KMS-11 (cell line): ENCODE data around the gene TMPRSS9.

Source experiments
- H2AFZ ChIP-seq: fragments of 200-600 bp; sonication (generic); 2 replicates; pipeline ENCODE4 v1.6.1; 2016; ENCODE audit warnings: antibody characterized with exemption, mixed run types, low read depth
- H3K27ac ChIP-seq: fragments of 200-600 bp; sonication (generic); 2 replicates; pipeline ENCODE4 v1.6.1; 2016; ENCODE audit warnings: mild to moderate bottlenecking, mixed run types
- H3K27me3 ChIP-seq: fragments of 200-600 bp; sonication (generic); 2 replicates; pipeline ENCODE4 v1.6.1; 2017; ENCODE audit warnings: mild to moderate bottlenecking, low read depth, mixed run types, moderate library complexity; ENCODE audit not compliant: insufficient read depth
- H3K36me3 ChIP-seq: fragments of 200-600 bp; sonication (generic); 2 replicates; pipeline ENCODE4 v1.6.1; 2017; ENCODE audit warnings: mild to moderate bottlenecking, mixed run types; ENCODE audit not compliant: insufficient read depth
- H3K4me1 ChIP-seq: fragments of 200-600 bp; sonication (generic); 2 replicates; pipeline ENCODE4 v1.6.1; 2016; ENCODE audit warnings: mild to moderate bottlenecking, low read depth, mixed run types; ENCODE audit not compliant: poor library complexity, severe bottlenecking
- H3K4me2 ChIP-seq: fragments of 200-600 bp; sonication (generic); 2 replicates; pipeline ENCODE4 v1.7.0; 2016; ENCODE audit warnings: mild to moderate bottlenecking, mixed run types
- H3K4me3 ChIP-seq: fragments of 200-600 bp; sonication (generic); IDR thresholded peaks from 2 replicates; pipeline ENCODE4 v1.6.1; 2017; ENCODE audit warnings: low read depth, low read length, mixed read lengths; ENCODE audit not compliant: insufficient read depth
- H3K79me2 ChIP-seq: fragments of 200-600 bp; sonication (generic); 2 replicates; pipeline ENCODE4 v1.6.1; 2016; ENCODE audit warnings: low read depth, mixed run types; ENCODE audit not compliant: insufficient read depth
- H3K9ac ChIP-seq: fragments of 200-600 bp; sonication (generic); 2 replicates; pipeline ENCODE4 v1.6.1; 2016; ENCODE audit warnings: mild to moderate bottlenecking, mixed run types
- H4K20me1 ChIP-seq: fragments of 200-600 bp; sonication (generic); 2 replicates; pipeline ENCODE4 v1.6.1; 2016; ENCODE audit warnings: mild to moderate bottlenecking, mixed run types; ENCODE audit not compliant: insufficient read depth
- TF ChIP-seq, protein P1 (sequence below): fragments of 200-600 bp; sonication (generic); conservative IDR thresholded peaks from 2 replicates; pipeline ENCODE4 v1.6.1; 2017; ENCODE audit warnings: low read depth, mild to moderate bottlenecking, antibody characterized with exemption, low read length, moderate library complexity, mixed read lengths

Gene TMPRSS9

GRCh38 chr19:2338751-2339643, 21.1 kb upstream of the TMPRSS9 start:
- H3K27ac ChIP-seq, result no peak overlapping the region
- H3K36me3 ChIP-seq, result no peaks in the 10 kb centered on the region
- no peaks in the 10 kb centered on the region; the same call in 1 of the 2 replicates for H3K79me2 ChIP-seq
- no peak overlapping the region for H2AFZ ChIP-seq
- H4K20me1 ChIP-seq, result no peaks in the 10 kb centered on the region
- H3K27me3 ChIP-seq, result no peaks in the 10 kb centered on the region
- no peaks in the 10 kb centered on the region for H3K4me1 ChIP-seq
- H3K4me3 ChIP-seq, result no peak overlapping the region
- no peak overlapping the region for H3K4me2 ChIP-seq
- no peak overlapping the region for H3K9ac ChIP-seq
- TF ChIP-seq, protein P1, sequence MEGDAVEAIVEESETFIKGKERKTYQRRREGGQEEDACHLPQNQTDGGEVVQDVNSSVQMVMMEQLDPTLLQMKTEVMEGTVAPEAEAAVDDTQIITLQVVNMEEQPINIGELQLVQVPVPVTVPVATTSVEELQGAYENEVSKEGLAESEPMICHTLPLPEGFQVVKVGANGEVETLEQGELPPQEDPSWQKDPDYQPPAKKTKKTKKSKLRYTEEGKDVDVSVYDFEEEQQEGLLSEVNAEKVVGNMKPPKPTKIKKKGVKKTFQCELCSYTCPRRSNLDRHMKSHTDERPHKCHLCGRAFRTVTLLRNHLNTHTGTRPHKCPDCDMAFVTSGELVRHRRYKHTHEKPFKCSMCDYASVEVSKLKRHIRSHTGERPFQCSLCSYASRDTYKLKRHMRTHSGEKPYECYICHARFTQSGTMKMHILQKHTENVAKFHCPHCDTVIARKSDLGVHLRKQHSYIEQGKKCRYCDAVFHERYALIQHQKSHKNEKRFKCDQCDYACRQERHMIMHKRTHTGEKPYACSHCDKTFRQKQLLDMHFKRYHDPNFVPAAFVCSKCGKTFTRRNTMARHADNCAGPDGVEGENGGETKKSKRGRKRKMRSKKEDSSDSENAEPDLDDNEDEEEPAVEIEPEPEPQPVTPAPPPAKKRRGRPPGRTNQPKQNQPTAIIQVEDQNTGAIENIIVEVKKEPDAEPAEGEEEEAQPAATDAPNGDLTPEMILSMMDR, result no peak

DNA sequence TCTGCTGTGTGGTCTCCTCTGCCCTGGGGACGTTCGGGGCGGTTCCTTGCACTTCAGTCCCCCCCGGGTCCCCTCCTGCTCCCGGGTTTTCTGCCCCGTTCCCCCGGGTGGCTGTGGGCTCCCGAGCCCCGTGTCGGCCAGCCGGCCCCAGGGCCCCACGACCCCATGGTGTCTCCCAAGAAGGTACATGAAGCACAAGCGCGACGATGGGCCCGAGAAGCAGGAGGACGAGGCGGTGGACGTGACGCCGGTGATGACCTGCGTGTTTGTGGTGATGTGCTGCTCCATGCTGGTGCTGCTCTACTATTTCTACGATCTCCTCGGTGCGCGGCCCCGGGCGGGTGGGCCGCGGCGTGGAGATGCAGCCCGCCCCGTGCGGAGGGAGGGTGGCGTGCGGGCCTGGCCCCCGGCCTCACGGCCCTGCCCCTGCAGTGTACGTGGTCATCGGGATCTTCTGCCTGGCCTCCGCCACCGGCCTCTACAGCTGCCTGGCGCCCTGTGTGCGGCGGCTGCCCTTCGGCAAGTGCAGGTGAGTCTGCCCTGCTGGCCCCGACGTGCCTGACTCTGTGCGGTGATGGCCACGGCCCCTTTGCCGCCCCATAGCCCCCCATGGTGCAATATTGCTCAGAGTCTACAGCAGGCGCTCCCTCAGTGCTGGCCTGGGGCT, 20.3 kb upstream of the TMPRSS9 start:
- Histone ChIP-seq H3K79me2 (no peaks in the 10 kb centered on the region; the same call in 1 of the 2 replicates), H4K20me1 (no peaks in the 10 kb centered on the region), H3K27ac (no peak overlapping the region), H2AFZ (no peak overlapping the region), H3K4me3 (no peak overlapping the region), H3K4me1 (no peaks in the 10 kb centered on the region), H3K27me3 (no peaks in the 10 kb centered on the region), H3K36me3 (no peaks in the 10 kb centered on the region), H3K4me2 (no peak overlapping the region), H3K9ac (no peak overlapping the region)
- TF ChIP-seq, protein P1, result no peak

DNA sequence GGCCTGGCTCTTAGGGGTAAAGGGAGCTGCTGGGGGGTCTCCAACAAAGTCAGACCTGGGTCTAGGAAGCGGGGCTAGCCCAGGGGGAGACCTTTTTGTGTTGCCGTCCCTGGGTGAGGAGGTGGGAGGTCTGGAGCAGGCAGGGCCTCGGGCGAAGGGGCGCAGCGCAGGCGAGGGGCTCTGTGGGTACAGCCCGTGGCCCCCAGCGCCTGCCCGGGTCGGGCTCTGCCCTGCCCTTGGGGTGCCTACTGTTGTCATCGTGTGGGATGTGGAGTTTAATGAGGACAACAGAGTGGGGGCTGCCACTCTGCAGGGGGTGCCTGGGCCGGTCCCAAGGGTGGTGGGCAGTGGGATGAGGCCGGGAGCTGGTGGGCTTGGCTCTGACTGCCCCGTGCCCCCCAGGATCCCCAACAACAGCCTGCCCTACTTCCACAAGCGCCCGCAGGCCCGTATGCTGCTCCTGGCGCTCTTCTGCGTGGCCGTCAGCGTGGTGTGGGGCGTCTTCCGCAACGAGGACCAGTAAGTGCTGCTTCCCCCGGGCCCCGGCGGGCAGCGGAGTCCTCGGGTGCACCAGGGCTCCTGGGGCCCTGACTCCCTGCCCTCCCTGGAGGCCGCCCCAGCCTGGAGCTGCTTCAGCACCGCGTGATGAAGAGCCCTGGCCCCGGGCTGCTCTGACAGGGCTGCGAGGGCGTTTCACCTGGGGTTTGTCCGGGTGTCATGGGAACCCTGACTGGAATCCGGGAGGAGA, 19.4 kb upstream of the TMPRSS9 start:
- Histone ChIP-seq H3K4me2 (no peak overlapping the region), H3K79me2 (no peaks in the 10 kb centered on the region; the same call in 1 of the 2 replicates), H3K36me3 (no peaks in the 10 kb centered on the region), H4K20me1 (no peaks in the 10 kb centered on the region), H3K4me3 (no peak overlapping the region), H3K4me1 (no peaks in the 10 kb centered on the region), H3K27ac (no peak overlapping the region), H3K27me3 (no peaks in the 10 kb centered on the region), H3K9ac (no peak overlapping the region), H2AFZ (no peak overlapping the region)
- TF ChIP-seq, protein P1, result no peak

- no peaks in the 10 kb centered on the region for H3K4me1 ChIP-seq
- H3K27ac ChIP-seq, result no peak overlapping the region
- no peaks in the 10 kb centered on the region for H3K27me3 ChIP-seq
- H2AFZ ChIP-seq, result no peak overlapping the region
- no peak overlapping the region for H3K4me2 ChIP-seq
- TF ChIP-seq, protein P1, result no peak
- H3K9ac ChIP-seq, result no peak overlapping the region
- H3K79me2 ChIP-seq, result no peaks in the 10 kb centered on the region
- no peaks in the 10 kb centered on the region for H4K20me1 ChIP-seq
- H3K36me3 ChIP-seq, result no peaks in the 10 kb centered on the region
- no peak overlapping the region for H3K4me3 ChIP-seq
These were observed 18.8 kb upstream of the TMPRSS9 start for GRCh38 chr19:2341244-2341751.
